ENCODE data around the gene TBC1D14.

TBC1D14 gene

DNA sequence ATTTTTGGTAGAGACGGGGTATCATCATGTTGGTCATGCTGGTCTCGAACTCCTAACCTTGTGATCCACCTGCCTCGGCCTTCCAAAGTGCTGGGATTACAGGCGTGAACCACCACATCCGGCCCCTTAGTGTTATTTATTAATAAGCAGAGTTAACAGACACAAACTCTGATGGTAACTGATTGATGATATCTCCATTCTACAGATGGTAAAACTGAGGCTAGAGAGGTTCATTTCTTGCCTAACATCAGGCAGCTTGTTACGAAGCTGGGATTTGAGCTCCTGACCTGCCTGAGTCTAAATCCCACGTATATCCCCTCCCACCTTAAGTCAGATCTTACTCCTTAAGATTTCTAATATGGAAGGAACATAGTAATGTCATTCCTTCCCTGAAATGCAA lies 36.9 kb downstream of the TBC1D14 start:
- Histone ChIP-seq H3K36me3 (ENCODE audit: control insufficient read depth in 2 of 2, insufficient read depth in 2 of 2, low read length in 2 of 2) (no peaks in the 10 kb centered on the region), H3K4me1 (ENCODE audit: control insufficient read depth in 2 of 2, insufficient read depth in 2 of 2, low read length in 2 of 2) (peaks cover 45 to 46% of the 10 kb centered on the region in 2 donors), H3K9me3 (ENCODE audit: control insufficient read depth in 2 of 2, low read length in 2 of 2) (no peaks in the 10 kb centered on the region), H3K27ac (ENCODE audit: low read depth in 2 of 2, low read length in 2 of 2) (peak overlapping the region in 1 of 2 donors; percentile 6), H3K27me3 (ENCODE audit: control insufficient read depth in 2 of 2, insufficient read depth in 2 of 2, low read length in 2 of 2) (no peaks in the 10 kb centered on the region), H3K4me3 (ENCODE audit: low read length in 2 of 2) (no peak overlapping the region), H3K9ac (ENCODE audit: low read depth in 1 of 2, low read length in 2 of 2) (no peak overlapping the region)

DNA sequence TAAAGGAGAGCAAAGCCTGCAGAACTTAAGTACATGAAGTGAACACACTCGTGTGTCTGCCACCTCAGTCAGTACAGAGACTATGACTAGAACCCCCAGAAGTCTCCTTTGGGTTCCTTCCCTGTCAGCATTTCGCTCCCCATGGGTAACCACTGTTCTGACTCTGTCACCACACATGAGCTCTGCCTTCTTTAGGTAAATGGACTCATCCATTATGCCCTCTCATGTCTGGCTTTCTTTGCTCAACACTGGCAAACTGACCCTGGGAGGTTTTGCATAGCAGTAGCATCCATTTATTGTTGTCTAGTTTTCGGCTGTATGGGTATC lies 38.5 kb downstream of the TBC1D14 start:
- H3K4me1 ChIP-seq (ENCODE audit: control insufficient read depth in 2 of 2, insufficient read depth in 2 of 2, low read length in 2 of 2) = peaks cover 30 to 31% of the 10 kb centered on the region in 2 donors
- H3K27ac ChIP-seq (ENCODE audit: low read depth in 2 of 2, low read length in 2 of 2) = peak overlapping the region; percentile 79 to 81

DNA sequence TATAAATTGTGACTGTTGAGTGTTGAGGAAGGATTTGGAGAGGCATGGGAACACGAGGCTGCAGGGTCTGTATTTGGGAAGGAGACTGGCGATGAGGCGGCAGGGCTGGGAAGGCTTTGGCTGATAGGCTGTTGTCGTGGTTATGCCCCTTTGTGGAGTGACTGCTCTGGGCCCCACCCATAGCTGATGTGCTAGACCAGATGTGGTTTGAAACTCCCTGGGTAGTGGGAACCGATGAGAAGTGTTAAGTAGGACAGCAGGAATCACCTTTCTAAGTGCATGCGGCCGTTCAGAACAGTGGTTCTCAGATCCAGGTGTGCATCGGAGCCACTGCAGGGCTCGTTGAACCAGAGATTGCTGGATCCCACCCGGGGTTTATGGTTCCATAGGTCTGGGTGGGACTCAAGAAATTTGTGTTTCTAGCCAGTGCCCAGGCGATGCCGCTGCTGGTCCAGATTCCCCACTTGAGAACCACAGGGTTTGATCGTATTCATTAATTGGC lies 42.3 kb downstream of the TBC1D14 start:
- Histone ChIP-seq H3K36me3 (ENCODE audit: control insufficient read depth in 2 of 2, insufficient read depth in 2 of 2, low read length in 2 of 2) (no peaks in the 10 kb centered on the region), H3K4me1 (ENCODE audit: control insufficient read depth in 2 of 2, insufficient read depth in 2 of 2, low read length in 2 of 2) (peaks cover 17 to 28% of the 10 kb centered on the region in 2 donors), H3K27ac (ENCODE audit: low read depth in 2 of 2, low read length in 2 of 2) (no peak overlapping the region), H3K9me3 (ENCODE audit: control insufficient read depth in 2 of 2, low read length in 2 of 2) (no peaks in the 10 kb centered on the region), H3K9ac (ENCODE audit: low read depth in 1 of 2, low read length in 2 of 2) (no peak overlapping the region), H3K4me3 (ENCODE audit: low read length in 2 of 2) (no peak overlapping the region), H3K27me3 (ENCODE audit: control insufficient read depth in 2 of 2, insufficient read depth in 2 of 2, low read length in 2 of 2) (no peaks in the 10 kb centered on the region)

More for the DNA sequence above, 38.5 kb downstream of the TBC1D14 start:
- H3K9ac ChIP-seq (ENCODE audit: low read depth in 1 of 2, low read length in 2 of 2) = peak overlapping the region; percentile 43 to 48
- H3K4me3 ChIP-seq (ENCODE audit: low read length in 2 of 2) = peak overlapping the region; percentile 45 to 50
- H3K9me3 ChIP-seq (ENCODE audit: control insufficient read depth in 2 of 2, low read length in 2 of 2) = no peaks in the 10 kb centered on the region
- H3K36me3 ChIP-seq (ENCODE audit: control insufficient read depth in 2 of 2, insufficient read depth in 2 of 2, low read length in 2 of 2) = no peaks in the 10 kb centered on the region
- no peaks in the 10 kb centered on the region for H3K27me3 ChIP-seq (ENCODE audit: control insufficient read depth in 2 of 2, insufficient read depth in 2 of 2, low read length in 2 of 2)

DNA sequence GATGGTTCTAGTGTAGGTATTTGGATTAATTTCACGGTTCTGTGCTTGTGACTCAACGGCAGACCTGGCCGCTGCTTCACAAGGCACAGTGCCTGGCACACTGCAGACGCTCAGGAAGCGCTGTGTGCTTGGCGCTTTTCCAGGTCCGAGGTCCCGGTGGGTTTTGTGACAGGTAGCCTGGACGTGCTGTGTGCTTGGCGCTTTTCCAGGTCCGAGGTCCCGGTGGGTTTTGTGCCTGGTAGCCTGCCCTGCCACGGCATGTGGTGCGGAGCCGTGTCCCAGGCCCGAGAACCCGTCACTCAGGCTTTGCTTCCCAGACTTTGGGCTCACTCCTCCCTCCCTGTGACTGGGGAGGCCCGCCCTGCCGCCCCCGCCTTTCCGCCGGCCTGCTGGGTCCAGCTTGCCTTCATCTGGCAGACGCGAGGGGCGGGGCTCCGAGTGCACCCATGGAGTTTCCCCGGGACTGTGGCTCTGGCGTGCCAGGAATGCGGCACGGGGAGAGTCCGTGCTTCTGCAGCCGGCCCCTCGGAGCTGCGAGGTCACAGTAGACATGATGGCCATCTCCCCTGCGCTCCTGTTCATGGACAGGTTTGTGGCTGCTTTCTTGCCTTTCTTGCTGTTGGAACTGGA lies 44.2 kb downstream of the TBC1D14 start:
- H3K4me3 ChIP-seq (ENCODE audit: low read length in 2 of 2) = peak overlapping the region; percentile 31 to 56
- H3K36me3 ChIP-seq (ENCODE audit: control insufficient read depth in 2 of 2, insufficient read depth in 2 of 2, low read length in 2 of 2) = no peaks in the 10 kb centered on the region
- peak overlapping the region; percentile 65 to 72 for H3K9ac ChIP-seq (ENCODE audit: low read depth in 1 of 2, low read length in 2 of 2)
- peak overlapping the region; percentile 80 to 82 for H3K27ac ChIP-seq (ENCODE audit: low read depth in 2 of 2, low read length in 2 of 2)
- no peaks in the 10 kb centered on the region for H3K9me3 ChIP-seq (ENCODE audit: control insufficient read depth in 2 of 2, low read length in 2 of 2)
- no peaks in the 10 kb centered on the region for H3K27me3 ChIP-seq (ENCODE audit: control insufficient read depth in 2 of 2, insufficient read depth in 2 of 2, low read length in 2 of 2)
- peaks cover 9 to 28% of the 10 kb centered on the region in 2 donors for H3K4me1 ChIP-seq (ENCODE audit: control insufficient read depth in 2 of 2, insufficient read depth in 2 of 2, low read length in 2 of 2)

DNA sequence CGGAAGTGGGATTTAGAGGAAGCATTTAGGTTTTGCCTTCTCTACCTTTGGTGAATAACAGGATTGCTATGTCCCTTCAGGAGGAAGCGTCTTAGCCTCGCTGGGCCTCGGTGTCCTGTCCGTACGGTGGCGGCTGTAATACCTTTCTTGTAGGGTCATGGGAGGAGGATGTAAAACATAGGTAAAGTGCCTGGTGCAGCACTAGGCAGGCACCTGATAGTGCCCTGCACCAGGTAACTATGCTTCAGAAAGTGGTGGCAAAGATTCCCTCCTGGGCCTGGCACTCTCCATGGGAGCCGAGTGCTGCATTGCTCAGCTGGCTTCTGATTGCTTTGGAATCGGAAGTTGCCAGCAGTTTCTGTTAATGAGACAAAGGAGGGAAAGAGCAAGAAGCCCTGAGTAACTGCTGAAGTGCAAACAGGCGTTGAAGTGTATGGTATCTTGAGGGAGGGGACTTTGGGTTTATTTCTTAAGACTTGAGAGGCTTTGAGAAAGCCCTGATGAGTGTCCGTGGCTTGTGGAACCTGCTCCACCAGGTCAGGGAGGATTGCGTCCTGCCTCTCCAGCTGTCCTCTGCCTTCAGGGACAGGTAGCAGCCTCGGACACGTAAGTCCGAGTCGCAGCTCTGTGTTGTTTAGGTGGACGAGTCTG lies 45.8 kb downstream of the TBC1D14 start:
- Histone ChIP-seq H3K36me3 (ENCODE audit: control insufficient read depth in 2 of 2, insufficient read depth in 2 of 2, low read length in 2 of 2) (no peaks in the 10 kb centered on the region), H3K27me3 (ENCODE audit: control insufficient read depth in 2 of 2, insufficient read depth in 2 of 2, low read length in 2 of 2) (no peaks in the 10 kb centered on the region), H3K4me1 (ENCODE audit: control insufficient read depth in 2 of 2, insufficient read depth in 2 of 2, low read length in 2 of 2) (peaks cover 9 to 28% of the 10 kb centered on the region in 2 donors), H3K9me3 (ENCODE audit: control insufficient read depth in 2 of 2, low read length in 2 of 2) (no peaks in the 10 kb centered on the region), H3K27ac (ENCODE audit: low read depth in 2 of 2, low read length in 2 of 2) (peak overlapping the region; percentile 23 to 35), H3K9ac (ENCODE audit: low read depth in 1 of 2, low read length in 2 of 2) (no peak overlapping the region), H3K4me3 (ENCODE audit: low read length in 2 of 2) (no peak overlapping the region)

DNA sequence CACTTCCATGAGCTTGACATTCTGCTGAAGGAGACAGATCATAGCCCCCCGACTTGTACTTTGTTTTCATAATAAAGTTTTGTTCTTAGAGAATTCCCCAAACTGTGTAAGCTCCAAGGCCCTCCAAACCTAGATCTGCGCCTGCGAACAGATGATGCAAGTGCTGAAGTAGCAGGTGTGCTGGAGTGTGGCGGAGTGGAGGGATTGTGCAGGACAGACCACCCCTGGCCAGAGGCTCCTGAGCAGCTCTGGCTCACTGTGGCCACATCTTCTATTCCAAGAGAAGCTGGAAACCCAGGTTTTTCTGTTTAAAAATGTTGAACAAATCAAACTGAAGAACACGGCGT lies 46.4 kb downstream of the TBC1D14 start:
- Histone ChIP-seq H3K4me3 (ENCODE audit: low read length in 2 of 2) (no peak overlapping the region), H3K4me1 (ENCODE audit: control insufficient read depth in 2 of 2, insufficient read depth in 2 of 2, low read length in 2 of 2) (peaks cover 9 to 28% of the 10 kb centered on the region in 2 donors), H3K9me3 (ENCODE audit: control insufficient read depth in 2 of 2, low read length in 2 of 2) (no peaks in the 10 kb centered on the region), H3K36me3 (ENCODE audit: control insufficient read depth in 2 of 2, insufficient read depth in 2 of 2, low read length in 2 of 2) (no peaks in the 10 kb centered on the region), H3K27me3 (ENCODE audit: control insufficient read depth in 2 of 2, insufficient read depth in 2 of 2, low read length in 2 of 2) (no peaks in the 10 kb centered on the region), H3K27ac (ENCODE audit: low read depth in 2 of 2, low read length in 2 of 2) (peak overlapping the region in 1 of 2 donors; percentile 70), H3K9ac (ENCODE audit: low read depth in 1 of 2, low read length in 2 of 2) (no peak overlapping the region)

DNA sequence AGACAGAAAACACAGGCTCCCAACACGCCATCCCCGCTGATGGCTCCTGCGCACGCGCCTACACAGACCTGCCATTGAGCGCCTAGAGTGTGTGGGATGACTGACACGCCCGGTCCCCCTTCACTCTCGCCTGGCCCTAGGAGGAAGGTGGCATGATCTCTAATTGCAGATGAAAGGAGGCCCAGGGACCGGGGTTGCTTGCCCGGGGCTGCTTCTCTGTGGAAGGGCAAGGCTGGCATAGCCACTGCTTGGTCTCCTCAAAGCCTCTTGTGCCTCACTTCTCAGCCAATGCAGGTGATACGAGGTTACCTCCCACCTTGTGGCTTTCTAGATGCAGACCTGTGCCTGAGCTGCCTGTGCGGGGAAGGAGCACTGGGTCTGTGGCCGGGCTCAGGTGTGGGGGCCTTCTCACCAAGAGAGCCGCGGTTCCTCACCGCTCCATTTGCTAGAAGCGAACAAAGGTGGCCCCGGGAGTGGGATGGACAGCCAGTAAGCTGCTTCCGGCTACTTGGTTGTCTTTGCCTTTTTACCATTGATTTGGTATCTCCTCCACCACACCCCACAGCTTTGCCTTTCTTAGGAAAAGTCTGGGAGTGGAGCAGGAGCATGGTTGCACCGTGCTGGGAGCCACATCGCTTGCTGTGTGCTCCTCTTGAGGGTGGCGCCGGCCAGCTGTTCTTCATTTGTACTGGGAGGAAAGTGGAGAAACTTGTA lies 47.0 kb downstream of the TBC1D14 start:
- Histone ChIP-seq H3K27me3 (ENCODE audit: control insufficient read depth in 2 of 2, insufficient read depth in 2 of 2, low read length in 2 of 2) (no peaks in the 10 kb centered on the region), H3K9ac (ENCODE audit: low read depth in 1 of 2, low read length in 2 of 2) (no peak overlapping the region), H3K4me1 (ENCODE audit: control insufficient read depth in 2 of 2, insufficient read depth in 2 of 2, low read length in 2 of 2) (peaks cover 9 to 28% of the 10 kb centered on the region in 2 donors), H3K9me3 (ENCODE audit: control insufficient read depth in 2 of 2, low read length in 2 of 2) (no peaks in the 10 kb centered on the region), H3K4me3 (ENCODE audit: low read length in 2 of 2) (no peak overlapping the region), H3K36me3 (ENCODE audit: control insufficient read depth in 2 of 2, insufficient read depth in 2 of 2, low read length in 2 of 2) (no peaks in the 10 kb centered on the region), H3K27ac (ENCODE audit: low read depth in 2 of 2, low read length in 2 of 2) (peak overlapping the region; percentile 56 to 70)

DNA sequence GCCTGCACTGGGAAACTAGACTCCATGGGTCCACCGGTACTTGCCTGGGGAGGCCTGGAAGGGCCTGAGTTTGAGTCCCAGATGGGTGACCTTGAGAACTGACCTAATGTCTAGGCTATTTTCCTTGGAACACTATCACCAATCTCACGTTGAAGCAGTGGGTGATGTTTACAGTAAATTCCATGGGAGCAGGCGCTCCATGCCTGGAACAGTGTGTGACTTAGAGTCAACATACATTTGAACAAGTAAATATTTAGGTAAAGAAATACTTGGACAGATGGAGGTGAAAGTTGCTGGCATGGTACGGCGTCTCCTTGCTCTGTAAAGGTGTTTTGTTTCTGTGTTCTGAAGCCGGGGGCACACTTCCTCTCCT lies 47.5 kb downstream of the TBC1D14 start:
- peaks cover 9 to 30% of the 10 kb centered on the region in 2 donors for H3K4me1 ChIP-seq (ENCODE audit: control insufficient read depth in 2 of 2, insufficient read depth in 2 of 2, low read length in 2 of 2)
- H3K9ac ChIP-seq (ENCODE audit: low read depth in 1 of 2, low read length in 2 of 2) = no peak overlapping the region
- H3K9me3 ChIP-seq (ENCODE audit: control insufficient read depth in 2 of 2, low read length in 2 of 2) = no peaks in the 10 kb centered on the region
- peak overlapping the region; percentile 56 to 70 for H3K27ac ChIP-seq (ENCODE audit: low read depth in 2 of 2, low read length in 2 of 2)
- no peaks in the 10 kb centered on the region for H3K27me3 ChIP-seq (ENCODE audit: control insufficient read depth in 2 of 2, insufficient read depth in 2 of 2, low read length in 2 of 2)
- H3K36me3 ChIP-seq (ENCODE audit: control insufficient read depth in 2 of 2, insufficient read depth in 2 of 2, low read length in 2 of 2) = no peaks in the 10 kb centered on the region
- no peak overlapping the region for H3K4me3 ChIP-seq (ENCODE audit: low read length in 2 of 2)

DNA sequence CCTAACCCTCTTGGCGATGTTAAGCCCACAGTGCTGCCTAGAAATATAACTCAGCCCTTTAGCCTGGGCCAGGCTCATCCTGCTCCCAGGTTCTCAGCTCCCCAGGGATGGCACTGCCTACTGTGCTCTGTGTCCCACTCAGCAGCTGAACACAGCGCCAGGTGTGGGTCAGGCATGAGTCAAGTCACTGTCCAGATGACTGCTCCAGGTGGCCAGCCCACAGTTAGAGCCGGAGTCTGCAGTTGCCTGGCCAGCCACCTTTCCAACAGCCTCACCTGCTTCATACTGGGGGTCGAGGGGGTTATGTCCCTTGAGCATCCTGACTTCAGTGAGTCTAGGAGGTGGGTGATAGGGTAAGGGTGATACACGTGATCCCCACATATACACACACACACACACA lies 48.4 kb downstream of the TBC1D14 start:
- peak overlapping the region in 1 of 2 donors; percentile 35 for H3K27ac ChIP-seq (ENCODE audit: low read depth in 2 of 2, low read length in 2 of 2)
- H3K27me3 ChIP-seq (ENCODE audit: control insufficient read depth in 2 of 2, insufficient read depth in 2 of 2, low read length in 2 of 2) = no peaks in the 10 kb centered on the region
- no peak overlapping the region for H3K9ac ChIP-seq (ENCODE audit: low read depth in 1 of 2, low read length in 2 of 2)
- H3K4me3 ChIP-seq (ENCODE audit: low read length in 2 of 2) = no peak overlapping the region
- no peaks in the 10 kb centered on the region for H3K36me3 ChIP-seq (ENCODE audit: control insufficient read depth in 2 of 2, insufficient read depth in 2 of 2, low read length in 2 of 2)
- H3K9me3 ChIP-seq (ENCODE audit: control insufficient read depth in 2 of 2, low read length in 2 of 2) = no peaks in the 10 kb centered on the region
- peaks cover 11 to 39% of the 10 kb centered on the region in 2 donors for H3K4me1 ChIP-seq (ENCODE audit: control insufficient read depth in 2 of 2, insufficient read depth in 2 of 2, low read length in 2 of 2)

DNA sequence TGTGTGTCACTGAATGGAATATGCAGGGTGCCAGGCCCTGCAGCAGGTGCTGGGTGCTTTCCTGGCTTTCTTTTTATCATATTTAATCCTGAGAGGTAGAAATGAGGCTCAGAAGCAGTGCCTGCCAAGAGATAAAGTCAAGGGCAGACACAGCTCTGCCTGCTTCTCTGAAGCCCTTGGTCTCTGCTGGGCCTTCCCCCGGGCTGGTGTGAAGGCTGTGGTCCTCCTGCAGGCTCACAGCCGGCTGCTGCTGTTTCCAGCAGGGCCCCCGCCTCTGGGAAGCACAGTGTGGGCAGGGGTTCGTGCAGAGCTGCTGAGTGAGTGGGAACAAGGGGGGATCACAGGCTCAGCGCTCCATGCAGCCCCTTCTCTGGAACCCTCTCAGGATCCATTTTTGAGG lies 49.6 kb downstream of the TBC1D14 start:
- Histone ChIP-seq H3K9ac (ENCODE audit: low read depth in 1 of 2, low read length in 2 of 2) (no peak overlapping the region), H3K4me1 (ENCODE audit: control insufficient read depth in 2 of 2, insufficient read depth in 2 of 2, low read length in 2 of 2) (peaks cover 7 to 35% of the 10 kb centered on the region in 2 donors), H3K4me3 (ENCODE audit: low read length in 2 of 2) (no peak overlapping the region), H3K9me3 (ENCODE audit: control insufficient read depth in 2 of 2, low read length in 2 of 2) (no peaks in the 10 kb centered on the region), H3K27me3 (ENCODE audit: control insufficient read depth in 2 of 2, insufficient read depth in 2 of 2, low read length in 2 of 2) (no peaks in the 10 kb centered on the region), H3K27ac (ENCODE audit: low read depth in 2 of 2, low read length in 2 of 2) (no peak overlapping the region), H3K36me3 (ENCODE audit: control insufficient read depth in 2 of 2, insufficient read depth in 2 of 2, low read length in 2 of 2) (peaks cover 0 to 3% of the 10 kb centered on the region in 2 donors)

Measured in mucosa of rectum (tissue), 2 donors.